Hepatocyte (in vitro differentiated cells): ENCODE measurements around the gene PRSS50.

Experiments used
- CTCF ChIP-seq: fragments of 200-600 bp; sonication (generic); IDR thresholded peaks from 2 replicates; pipeline ENCODE4 v1.5.1; 2016; ENCODE audit warnings: antibody characterized with exemption, mild to moderate bottlenecking; ENCODE audit not compliant: poor library complexity
- EZH2 ChIP-seq: fragments of 200-600 bp; sonication (generic); IDR thresholded peaks from 2 replicates; pipeline ENCODE4 v1.6.1; 2016; ENCODE audit warnings: antibody characterized with exemption, mild to moderate bottlenecking, borderline replicate concordance
- EZH2phosphoT487 ChIP-seq: fragments of 200-600 bp; sonication (generic); IDR thresholded peaks from one replicate; pipeline ENCODE4 v1.6.1; 2018; ENCODE audit warnings: antibody characterized with exemption, mild to moderate bottlenecking, low read depth, moderate library complexity; ENCODE audit not compliant: unreplicated experiment, severe bottlenecking

DNA sequence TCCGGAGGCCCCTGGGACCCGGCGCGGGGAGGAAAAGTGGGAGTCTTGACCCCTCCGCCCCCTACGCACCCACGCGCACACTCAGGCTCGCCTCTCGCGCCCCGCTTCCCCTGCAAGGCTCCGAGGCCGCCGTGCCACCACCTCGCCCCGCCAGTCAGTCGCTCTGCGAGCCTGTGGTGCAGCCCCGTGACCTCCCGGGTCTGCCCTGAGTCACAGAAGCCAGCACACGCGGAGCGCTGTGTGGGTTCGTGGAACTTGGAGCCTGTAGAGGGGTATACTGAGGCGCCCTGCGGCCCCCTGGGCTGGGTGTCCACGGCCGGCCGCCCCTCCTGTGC lies 23.8 kb downstream of the PRSS50 start:
- no peak for TF ChIP-seq CTCF
- no peak for TF ChIP-seq EZH2
- no peak for TF ChIP-seq EZH2phosphoT487
